Measurements from ENCODE around the gene DUS2. TPM values are rescaled to one million over a fixed set of nuclear protein-coding genes. Genes with fewer than 3 reads are reported as not detected.

Gene DUS2
- total and polyA plus RNA-seq, 9 donors = 4.8 to 15.7 (median 8.5) TPM

- Histone ChIP-seq H3K4me3 (no peak overlapping the region), H3K36me3 (no peaks in the 10 kb centered on the region), H3K4me1 (ENCODE audit: insufficient read depth) (no peaks in the 10 kb centered on the region), H3K27ac (no peak overlapping the region), H3K27me3 (no peaks in the 10 kb centered on the region), H3K9me3 (no peaks in the 10 kb centered on the region)
- 84 to 86% (median 85%) methylated on average over 4 of the region's 4 CpGs for WGBS, 3 donors
- TF ChIP-seq POLR2A (IDR thresholded peaks at IDR 0.05) = no peak
- no peak for TF ChIP-seq EP300 (IDR thresholded peaks at IDR 0.05)
- no peak for DNase-seq
- intact Hi-C loops (cut with DNase I) = loop anchor here in 2 of 4 donors (10.0 kb wide), 2 partner anchors 130 to 140 kb away; partner anchors contain the start of gene ESRP2 (in 1 of the 2)
These were observed 71.5 kb downstream of the DUS2 start for GRCh38 chr16:68094614-68094934.

- Histone ChIP-seq H3K27me3 (no peaks in the 10 kb centered on the region), H3K27ac (no peak overlapping the region), H3K4me3 (no peak overlapping the region), H3K36me3 (no peaks in the 10 kb centered on the region), H3K4me1 (ENCODE audit: insufficient read depth) (no peaks in the 10 kb centered on the region), H3K9me3 (no peaks in the 10 kb centered on the region)
- TF ChIP-seq POLR2A (IDR thresholded peaks at IDR 0.05) (no peak), EP300 (IDR thresholded peaks at IDR 0.05) (no peak), CTCF (IDR thresholded peaks at IDR 0.05) (no peak)
- intact Hi-C loops (cut with DNase I) = loop anchor here in 2 of 4 donors (10.0 kb wide), 2 partner anchors 128 to 138 kb away; partner anchors contain the start of gene ESRP2 (in 1 of the 2)
- no peak for DNase-seq
- WGBS, 3 donors = 92 to 94% (median 93%) methylated on average over 2 of the region's 2 CpGs
These were observed 73.4 kb downstream of the DUS2 start for GRCh38 chr16:68096491-68096890.

GRCh38 chr16:68097088-68097487 lies 74.0 kb downstream of the DUS2 start:
- intact Hi-C loops (cut with DNase I) = loop anchor here in 2 of 4 donors (10.0 kb wide), 2 partner anchors 128 to 138 kb away; partner anchors contain the start of gene ESRP2 (in 1 of the 2)
- no peaks in the 10 kb centered on the region for H3K27me3 ChIP-seq
- no peak for DNase-seq
- H3K27ac ChIP-seq = no peak overlapping the region
- H3K4me3 ChIP-seq = no peak overlapping the region
- no peaks in the 10 kb centered on the region for H3K36me3 ChIP-seq
- no peak for TF ChIP-seq POLR2A (IDR thresholded peaks at IDR 0.05)
- TF ChIP-seq EP300 (IDR thresholded peaks at IDR 0.05) = no peak
- TF ChIP-seq CTCF (IDR thresholded peaks at IDR 0.05) = no peak
- no peaks in the 10 kb centered on the region for H3K4me1 ChIP-seq (ENCODE audit: insufficient read depth)
- H3K9me3 ChIP-seq = no peaks in the 10 kb centered on the region

GRCh38 chr16:68097895-68098294 lies 74.8 kb downstream of the DUS2 start:
- H3K27me3 ChIP-seq = no peaks in the 10 kb centered on the region

More at GRCh38 chr16:68097895-68098294, 74.8 kb downstream of the DUS2 start:
- intact Hi-C loops (cut with DNase I) = loop anchor here in 2 of 4 donors (10.0 kb wide), 2 partner anchors 127 to 137 kb away; partner anchors contain the start of gene ESRP2 (in 1 of the 2)
- no peaks in the 10 kb centered on the region for H3K9me3 ChIP-seq
- WGBS, 3 donors = 94 to 99% (median 98%) methylated on average over 3 of the region's 3 CpGs
- no peak for TF ChIP-seq EP300 (IDR thresholded peaks at IDR 0.05)
- TF ChIP-seq CTCF (IDR thresholded peaks at IDR 0.05) = no peak
- TF ChIP-seq POLR2A (IDR thresholded peaks at IDR 0.05) = no peak
- H3K27ac ChIP-seq = no peak overlapping the region
- no peaks in the 10 kb centered on the region for H3K36me3 ChIP-seq
- no peaks in the 10 kb centered on the region for H3K4me1 ChIP-seq (ENCODE audit: insufficient read depth)
- no peak overlapping the region for H3K4me3 ChIP-seq
- no peak for DNase-seq

Measured in ovary (tissue), 9 donors.